HG03135 (cell line): ENCODE results near the gene CNFN.

Experiments
- ATAC-seq: cut with Tn5 transposase; IDR thresholded peaks from one replicate; pipeline ENCODE4 v1.9.1; 2021; ENCODE audit warnings: mild to moderate bottlenecking, moderate library complexity; ENCODE audit not compliant: unreplicated experiment

Gene CNFN

DNA sequence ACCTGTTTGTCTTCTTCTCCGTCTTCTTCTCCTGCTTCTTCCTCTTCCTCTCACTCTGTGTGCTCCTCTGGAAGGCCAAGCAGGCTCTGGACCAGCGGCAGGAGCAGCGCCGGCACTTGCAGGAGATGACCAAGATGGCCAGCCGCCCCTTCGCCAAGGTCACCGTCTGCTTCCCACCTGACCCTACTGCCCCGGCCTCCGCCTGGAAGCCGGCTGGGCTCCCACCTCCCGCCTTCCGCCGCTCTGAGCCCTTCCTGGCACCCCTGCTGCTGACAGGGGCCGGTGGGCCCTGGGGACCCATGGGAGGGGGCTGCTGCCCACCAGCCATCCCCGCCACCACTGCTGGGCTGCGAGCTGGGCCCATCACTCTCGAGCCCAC, 13.9 kb downstream of the CNFN start:
- ATAC-seq, result no peak

DNA sequence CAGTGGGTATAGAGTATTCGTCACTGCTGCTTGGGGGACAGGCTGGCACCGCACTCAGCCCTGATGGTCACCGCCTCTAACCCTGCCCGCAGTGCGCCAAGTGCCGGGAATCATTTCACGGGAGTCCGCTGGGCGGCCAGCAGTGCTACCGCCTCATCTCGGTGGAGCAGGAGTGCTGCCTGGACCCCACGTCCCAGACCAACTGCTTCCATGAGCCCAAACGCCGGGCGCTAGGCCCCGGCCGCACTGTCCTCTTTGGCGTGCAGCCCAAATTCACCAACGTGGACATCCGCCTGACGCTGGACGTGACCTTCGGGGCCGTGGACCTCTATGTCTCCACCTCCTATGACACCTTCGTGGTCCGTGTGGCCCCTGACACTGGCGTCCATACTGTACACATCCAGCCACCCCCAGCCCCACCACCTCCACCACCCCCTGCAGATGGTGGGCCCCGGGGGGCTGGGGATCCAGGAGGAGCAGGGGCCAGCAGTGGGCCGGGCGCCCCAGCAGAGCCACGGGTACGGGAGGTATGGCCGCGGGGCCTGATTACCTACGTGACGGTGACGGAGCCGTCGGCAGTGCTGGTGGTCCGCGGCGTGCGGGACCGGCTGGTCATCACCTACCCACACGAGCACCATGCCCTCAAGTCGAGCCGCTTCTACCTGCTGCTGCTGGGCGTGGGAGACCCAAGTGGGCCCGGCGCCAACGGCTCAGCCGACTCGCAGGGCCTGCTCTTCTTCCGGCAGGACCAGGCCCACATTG, 14.5 kb downstream of the CNFN start:
- ATAC-seq, result no peak

DNA sequence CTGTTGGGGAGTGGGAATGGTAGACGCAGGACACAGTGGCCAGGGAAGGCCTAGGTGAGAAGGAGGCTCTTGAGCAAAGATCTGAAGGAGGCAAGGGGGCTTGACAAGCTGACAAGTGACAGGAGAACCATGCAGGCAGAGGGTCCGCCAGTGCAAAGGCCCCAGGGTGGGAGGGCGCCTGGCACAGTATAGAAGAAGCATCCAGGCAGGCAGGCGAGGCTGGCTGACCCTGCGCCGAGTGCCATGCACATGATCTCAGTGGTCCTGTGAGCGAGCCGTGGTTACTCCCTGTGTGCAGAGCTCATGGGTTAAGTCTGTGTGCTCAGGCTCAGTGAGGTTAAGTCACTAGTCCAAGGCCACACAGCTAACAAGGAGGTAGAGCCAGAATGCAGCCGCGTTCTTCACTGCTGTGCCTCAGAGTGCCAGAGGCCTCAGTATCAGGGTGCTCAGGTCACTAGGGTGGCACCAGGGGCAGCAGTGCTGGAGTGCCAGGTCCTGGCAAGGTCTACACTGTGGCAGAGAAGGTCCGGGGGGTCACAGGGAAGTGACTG, 15.2 kb downstream of the CNFN start:
- no peak for ATAC-seq

DNA sequence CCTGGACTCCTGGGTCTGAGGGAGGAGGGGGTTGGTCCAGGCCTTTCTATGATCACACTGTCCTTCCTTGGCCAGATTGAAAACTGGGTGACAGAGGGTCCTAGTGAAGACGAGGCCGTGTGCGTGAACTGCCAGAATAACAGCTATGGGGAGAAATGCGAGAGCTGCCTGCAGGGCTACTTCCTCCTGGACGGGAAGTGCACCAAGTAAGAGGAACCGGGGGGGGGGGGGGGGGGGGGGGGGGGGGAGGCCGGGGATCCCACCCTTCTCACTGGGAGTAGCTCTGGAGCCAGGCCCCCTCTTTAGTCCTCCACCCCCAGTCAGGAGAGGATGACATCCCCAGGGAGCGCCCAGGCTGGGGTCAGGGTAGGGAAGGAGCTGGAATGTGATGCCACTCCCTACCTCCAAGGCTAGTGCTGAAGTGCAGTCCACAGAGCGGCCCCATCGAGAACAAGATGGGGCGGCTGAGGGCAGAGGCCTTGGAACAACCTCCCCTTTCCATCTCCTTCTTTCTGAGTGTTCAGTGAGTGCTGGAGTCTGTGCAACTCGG, 19.4 kb downstream of the CNFN start:
- no peak for ATAC-seq

DNA sequence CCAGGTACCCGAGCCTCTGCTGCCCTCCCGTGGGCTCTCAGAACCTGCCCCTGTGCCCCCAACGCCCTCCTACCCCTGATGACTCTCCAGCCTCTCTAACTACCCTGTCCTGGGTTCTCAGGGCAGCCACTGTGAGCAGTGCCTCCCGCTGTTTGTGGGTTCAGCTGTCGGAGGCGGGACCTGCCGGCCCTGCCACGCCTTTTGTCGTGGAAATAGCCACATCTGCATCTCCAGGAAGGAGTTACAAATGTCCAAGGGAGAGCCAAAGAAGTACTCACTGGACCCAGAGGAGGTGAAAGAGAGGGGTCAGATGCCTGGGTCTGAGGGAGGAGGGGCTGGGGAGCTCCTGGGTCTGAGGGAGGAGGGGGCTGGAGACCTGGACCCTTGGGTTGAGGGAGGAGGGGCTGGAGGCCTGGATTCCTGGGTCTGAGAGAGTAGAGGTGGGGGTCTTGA, 20.0 kb downstream of the CNFN start:
- ATAC-seq, result no peak

DNA sequence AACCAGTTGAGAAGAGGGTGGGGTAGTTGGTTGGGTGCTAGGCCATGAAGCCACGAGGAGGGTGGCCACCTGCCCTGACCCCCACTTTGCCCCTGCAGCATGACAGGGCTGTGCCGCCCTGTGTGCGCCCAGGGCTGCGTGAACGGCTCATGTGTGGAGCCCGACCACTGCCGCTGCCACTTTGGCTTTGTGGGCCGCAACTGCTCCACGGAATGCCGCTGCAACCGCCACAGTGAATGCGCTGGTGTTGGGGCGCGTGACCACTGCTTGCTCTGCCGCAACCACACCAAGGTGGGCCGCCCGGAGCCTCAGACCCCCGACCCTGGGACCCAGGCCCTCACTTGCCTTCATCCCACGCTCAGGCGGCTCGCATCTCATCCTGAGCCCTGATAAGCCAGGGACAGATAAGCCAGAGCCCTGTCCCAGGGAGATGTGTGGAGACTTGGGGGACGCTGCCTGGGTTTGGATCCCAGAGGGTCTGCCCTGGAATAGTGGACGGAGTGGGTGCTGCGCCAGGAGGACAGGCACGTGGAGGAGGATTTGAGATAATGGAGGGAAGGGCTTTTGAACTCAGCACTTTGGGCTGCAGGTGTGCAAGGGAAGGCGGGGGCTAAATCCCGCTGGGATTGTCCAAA, 20.5 kb downstream of the CNFN start:
- no peak for ATAC-seq

DNA sequence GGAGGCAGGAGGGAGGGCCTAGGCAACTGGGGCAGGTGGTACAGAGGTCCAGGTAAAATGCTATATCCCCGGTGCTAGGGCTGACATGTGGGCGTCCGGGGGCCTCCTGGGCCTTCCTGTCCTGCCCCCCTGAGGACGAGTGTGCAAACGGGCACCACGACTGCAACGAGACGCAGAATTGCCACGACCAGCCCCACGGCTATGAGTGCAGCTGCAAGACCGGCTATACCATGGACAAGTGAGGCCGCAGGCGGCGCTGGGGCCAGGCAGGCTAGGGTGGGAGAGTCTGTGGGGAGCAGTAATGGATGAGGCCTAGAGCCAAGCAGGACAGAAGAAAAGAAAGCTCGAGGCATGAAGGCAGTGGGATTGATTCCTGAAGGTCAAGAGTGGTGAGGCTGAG, 21.3 kb downstream of the CNFN start:
- no peak for ATAC-seq

DNA sequence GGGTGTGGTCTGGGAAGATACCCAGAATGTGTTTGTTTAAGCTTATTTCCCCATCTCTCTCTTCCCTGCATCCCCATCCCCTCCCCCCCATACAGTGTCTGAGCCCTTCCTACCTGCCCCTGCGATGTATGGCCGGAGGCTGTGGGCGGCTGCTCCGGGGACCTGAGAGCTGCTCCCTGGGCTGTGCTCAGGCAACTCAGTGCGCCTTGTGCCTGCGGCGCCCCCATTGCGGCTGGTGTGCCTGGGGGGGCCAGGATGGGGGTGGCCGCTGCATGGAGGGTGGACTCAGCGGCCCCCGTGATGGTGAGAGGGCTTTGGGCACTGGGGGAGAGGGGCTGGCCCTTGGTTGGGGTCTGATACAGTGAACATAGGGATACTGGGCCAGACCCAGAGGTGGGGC, 21.7 kb downstream of the CNFN start:
- no peak for ATAC-seq

DNA sequence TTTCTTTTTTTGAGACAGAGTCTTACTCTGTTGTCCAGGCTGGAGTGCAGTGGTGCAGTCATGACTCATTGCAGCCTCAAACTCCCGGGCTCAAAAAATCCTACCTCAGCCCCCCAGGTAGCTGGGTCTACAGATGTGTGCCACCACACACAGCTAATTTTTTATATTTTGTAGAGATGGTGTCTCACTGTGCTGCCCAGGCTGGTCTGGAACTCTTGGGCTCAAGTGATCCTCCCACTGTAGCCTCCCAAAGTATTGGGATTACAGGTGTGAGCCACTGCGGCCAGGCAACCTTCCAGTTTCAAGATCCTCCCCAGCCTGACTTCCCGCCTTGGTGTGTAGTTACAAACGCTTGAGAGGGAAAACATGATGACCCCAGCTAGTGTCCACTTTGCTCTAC, 22.2 kb downstream of the CNFN start:
- ATAC-seq, result no peak

DNA sequence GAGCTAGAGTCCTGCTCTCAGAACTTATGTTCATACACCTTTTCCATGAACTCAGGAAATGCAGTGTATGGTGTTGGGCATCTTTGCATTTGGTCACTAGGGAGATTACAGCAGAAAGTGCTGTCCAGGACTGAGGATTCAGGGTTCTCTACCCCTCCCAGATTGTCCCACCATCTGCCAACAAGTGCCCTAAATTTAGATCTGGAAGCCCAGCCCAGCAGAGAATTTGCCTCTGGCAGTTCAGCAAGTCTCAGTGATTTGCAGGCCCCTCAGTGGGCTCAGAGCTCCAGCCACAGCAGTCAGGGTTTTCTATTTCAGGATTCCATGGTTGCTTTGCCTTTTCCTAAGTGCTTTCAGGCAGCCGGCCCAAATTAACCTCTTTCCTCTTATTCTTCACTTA, 23.4 kb downstream of the CNFN start:
- ATAC-seq, result no peak

DNA sequence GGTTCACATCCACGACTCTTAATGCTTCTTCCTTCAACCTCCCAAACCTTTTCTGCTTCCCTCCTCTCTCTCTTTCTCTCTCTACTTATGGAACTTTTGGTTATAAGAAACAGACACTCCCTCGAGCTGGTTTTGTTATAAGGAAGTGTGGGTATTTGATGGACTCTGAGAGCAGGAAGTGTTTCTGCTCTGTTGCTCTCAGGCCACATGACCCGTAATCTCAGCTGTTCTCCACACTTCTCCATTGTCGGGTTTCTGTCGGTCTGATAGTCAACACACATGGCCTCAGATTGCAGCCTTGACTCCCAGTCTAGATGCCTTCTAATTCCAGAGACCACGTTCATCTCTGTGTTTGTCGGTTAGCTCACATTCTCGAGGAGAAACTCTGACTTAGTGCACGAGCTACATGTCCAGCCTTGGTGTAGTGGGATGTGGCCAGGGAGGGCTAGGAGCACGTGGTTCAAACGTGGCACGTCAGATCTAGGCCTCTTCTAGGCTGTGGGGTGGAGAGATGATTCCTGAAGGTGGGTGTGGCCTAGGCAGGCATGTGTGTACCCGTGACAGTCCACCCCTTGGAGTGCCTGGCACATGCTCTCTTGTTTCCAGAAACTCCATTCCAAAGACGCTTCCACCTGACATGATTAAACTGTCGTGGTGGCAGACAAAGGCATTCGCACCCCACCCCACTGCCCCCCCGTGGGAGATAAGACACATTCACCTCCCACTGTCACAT, 26.3 kb downstream of the CNFN start:
- ATAC-seq, result no peak

DNA sequence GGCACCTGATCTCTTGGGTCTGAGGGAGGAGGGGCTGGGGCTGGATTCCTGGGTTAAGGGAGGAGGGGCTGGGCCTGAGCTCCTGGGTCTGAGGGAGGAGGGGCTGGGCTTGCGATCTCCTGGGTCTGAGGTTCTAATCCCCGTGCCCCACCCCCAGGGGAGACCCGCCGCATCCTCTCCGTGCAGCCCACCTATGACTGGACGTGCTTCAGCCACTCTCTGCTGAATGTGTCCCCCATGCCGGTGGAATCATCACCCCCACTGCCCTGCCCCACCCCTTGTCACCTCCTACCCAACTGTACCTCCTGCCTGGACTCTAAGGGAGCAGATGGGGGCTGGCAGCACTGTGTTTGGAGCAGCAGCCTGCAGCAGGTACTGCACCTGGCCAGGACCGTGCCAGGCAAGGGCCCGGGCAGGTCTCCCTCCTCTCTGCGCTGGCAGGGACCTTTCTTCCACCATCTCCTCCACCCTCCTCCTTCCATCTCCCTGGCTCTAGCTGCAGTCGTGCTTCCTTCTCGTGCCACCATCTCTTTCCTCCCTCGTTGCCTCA, 27.1 kb downstream of the CNFN start:
- ATAC-seq, result no peak

DNA sequence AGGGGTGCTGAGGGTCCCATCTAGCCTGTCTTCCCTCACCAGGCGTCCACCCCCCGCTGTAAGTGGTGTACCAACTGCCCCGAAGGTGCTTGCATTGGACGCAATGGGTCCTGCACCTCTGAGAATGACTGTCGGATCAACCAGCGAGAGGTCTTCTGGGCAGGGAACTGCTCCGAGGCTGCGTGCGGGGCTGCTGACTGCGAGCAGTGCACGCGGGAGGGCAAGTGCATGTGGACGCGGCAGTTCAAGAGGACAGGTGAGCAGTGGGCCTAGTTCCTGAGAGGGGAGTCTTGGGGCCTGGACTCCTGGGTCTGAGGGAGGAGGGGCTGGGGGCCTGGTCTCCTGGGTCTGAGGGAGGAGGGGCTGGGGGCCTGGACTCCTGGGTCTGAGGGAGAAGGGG, 27.8 kb downstream of the CNFN start:
- ATAC-seq, result no peak

DNA sequence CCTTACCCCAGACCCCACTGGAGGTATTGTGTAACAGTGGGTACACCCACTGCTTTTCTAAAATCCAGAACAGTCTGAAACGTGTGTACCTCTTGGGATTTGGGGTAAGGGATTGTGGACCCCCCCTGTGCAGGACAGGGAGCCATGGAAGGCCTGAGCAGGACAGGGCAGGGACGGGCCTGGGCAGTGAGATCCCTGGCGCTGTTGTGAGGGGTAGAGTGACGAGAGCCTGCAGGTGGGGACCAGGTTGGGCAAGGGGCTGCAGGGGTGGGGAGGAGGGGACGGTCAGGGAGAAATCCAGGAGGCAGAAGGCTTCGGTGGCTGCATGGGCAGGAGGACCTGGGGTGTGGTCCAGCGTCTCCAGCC, 28.6 kb downstream of the CNFN start:
- ATAC-seq, result no peak

DNA sequence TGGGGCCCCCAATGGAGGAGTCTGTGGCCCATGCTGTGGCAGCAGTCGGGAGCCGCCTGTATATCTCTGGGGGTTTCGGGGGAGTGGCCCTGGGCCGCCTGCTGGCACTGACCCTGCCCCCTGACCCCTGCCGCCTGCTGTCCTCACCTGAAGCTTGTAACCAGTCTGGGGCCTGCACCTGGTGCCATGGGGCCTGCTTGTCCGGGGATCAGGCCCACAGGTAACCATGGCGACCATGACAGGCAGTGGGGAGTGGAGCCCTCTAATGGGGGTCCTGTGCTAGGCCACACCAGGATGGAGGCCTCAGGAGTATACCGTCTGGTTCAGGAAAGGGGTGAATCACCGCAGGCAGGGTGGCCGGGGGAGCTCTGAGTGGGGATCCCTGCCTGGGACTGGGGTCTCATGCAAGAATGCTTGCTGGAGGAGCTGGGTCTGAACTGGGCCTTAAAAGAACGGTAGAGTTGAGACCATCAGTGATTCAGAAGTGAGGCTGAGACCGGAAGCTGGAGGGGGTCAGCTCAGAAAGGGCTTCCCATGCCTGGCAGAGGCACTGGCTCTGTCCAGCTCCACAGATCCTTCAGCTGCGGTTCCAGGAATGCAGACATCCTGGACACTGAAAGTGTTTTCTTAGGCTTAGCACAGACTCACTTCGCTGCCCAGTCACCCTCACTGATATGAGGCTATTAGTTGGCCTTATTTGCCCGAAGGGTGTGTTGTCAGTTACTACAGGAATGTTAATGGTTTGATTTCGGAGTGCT, 29.1 kb downstream of the CNFN start:
- no peak for ATAC-seq

DNA sequence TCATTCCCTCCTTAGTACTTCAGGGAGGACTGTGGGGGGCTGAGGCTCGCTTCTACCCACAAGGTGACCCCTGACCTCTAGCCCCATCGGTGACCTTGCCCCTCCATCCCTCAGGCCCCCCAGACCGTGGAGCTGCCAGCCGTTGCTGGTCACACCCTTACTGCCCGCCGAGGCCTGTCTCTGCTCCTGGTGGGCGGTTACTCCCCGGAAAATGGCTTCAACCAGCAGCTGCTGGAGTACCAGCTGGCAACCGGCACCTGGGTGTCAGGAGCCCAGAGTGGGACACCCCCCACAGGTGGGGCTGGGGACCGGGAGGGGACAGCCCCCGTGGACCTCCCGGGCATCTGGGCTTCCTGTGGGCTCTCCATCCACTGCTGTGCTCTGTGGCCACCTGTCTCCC, 32.8 kb downstream of the CNFN start:
- no peak for ATAC-seq

DNA sequence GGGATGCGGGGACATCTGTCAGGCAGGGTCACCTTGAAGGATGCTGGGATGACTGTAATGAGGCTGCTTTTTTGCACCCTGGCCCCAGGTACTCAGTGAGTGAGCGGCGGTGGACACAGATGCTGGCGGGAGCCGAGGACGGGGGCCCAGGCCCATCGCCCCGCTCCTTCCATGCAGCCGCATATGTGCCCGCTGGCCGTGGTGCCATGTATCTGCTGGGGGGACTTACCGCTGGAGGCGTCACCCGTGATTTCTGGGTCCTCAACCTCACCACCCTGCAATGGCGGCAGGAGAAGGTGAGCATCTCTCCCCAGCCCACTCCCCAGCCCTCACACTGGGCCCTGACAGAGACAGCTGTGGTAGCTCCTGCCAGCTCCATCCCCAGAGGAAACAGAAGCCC, 33.4 kb downstream of the CNFN start:
- no peak for ATAC-seq

DNA sequence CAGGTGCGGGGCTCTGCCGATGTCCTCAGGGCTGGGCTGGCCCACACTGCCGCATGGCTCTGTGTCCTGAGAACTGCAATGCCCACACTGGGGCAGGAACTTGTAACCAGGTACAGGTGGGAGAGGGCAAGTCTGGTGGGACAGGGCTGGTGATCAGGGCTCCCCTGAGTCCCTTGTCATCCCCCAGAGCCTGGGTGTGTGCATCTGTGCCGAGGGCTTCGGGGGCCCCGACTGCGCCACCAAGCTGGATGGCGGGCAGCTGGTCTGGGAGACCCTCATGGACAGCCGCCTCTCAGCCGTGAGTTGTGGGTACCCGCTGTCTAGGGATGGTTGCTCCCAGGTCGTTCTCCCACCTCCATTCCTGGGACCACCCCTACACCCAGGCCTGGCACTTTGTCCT, 34.2 kb downstream of the CNFN start:
- no peak for ATAC-seq

DNA sequence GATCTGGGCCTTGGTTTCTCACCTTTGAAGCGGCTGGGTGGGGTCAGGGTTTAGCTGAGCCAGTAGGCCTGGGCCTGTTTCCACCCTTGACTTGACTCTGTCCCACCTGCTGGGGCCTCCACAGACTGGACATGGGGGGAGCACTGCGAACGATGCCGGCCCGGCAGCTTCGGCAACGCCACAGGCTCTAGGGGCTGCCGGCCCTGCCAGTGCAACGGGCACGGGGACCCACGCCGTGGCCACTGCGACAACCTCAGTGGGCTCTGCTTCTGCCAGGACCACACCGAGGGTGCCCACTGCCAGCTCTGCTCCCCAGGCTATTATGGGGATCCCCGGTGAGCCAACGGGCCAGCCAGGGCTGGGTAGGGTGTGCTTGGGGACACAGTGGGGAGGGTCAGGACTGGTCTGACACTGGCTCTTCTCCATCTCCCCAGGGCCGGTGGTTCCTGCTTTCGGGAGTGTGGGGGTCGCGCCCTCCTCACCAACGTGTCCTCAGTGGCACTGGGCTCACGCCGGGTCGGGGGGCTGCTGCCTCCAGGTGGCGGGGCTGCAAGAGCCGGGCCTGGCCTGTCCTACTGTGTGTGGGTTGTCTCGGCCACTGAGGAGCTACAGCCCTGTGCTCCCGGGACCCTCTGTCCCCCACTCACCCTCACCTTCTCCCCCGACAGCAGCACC, 36.6 kb downstream of the CNFN start:
- ATAC-seq, result no peak
